HepG2 (cell line): ENCODE data around the gene UBC. TPM values are rescaled to one million over a fixed set of nuclear protein-coding genes. Genes with fewer than 3 reads are reported as not detected.
A peak's percentile ranks its signal among the peaks of the same experiment; 100 is the strongest.

Experiments used
- GATAD1 ChIP-seq: IDR thresholded peaks from 2 replicates; pipeline ENCODE4 v1.6.1; 2016; ENCODE audit warnings: missing genetic modification reagents, missing compliant biosample characterization
- MAFG ChIP-seq: sonication (generic); formaldehyde crosslinking; IDR thresholded peaks from 2 replicates; pipeline ENCODE4 v1.5.1; 2020; ENCODE audit warnings: mild to moderate bottlenecking, missing genetic modification reagents
- NFE2L2 ChIP-seq: fragments of 150-350 bp; IDR thresholded peaks from 2 replicates; pipeline ENCODE4 v1.6.1; 2014; ENCODE audit warnings: low read length
- PPARG ChIP-seq: conservative IDR thresholded peaks from 2 replicates; pipeline ENCODE4 v1.6.1; 2016; ENCODE audit warnings: missing biosample characterization, missing genetic modification reagents
- RCOR2 ChIP-seq: IDR thresholded peaks from 2 replicates; pipeline ENCODE4 v1.6.1; 2016; ENCODE audit warnings: missing biosample characterization, missing genetic modification reagents
- SAP130 ChIP-seq: IDR thresholded peaks from 2 replicates; pipeline ENCODE4 v1.6.1; 2016; ENCODE audit warnings: low read depth
- ZNF850 ChIP-seq: sonication (generic); formaldehyde crosslinking; conservative IDR thresholded peaks from 2 replicates; pipeline ENCODE4 v1.9.0; 2021; ENCODE audit warnings: mild to moderate bottlenecking, missing genetic modification reagents
- polyA plus RNA-seq, 8 experiments: library from polyadenylated mRNA; depleted of rRNA in 3 of 8; stranded (reverse) in 7 of 8; unstranded in 1 of 8; fragments of >200 nt; fragmentation: Illumina TruSeq in 4 of 8; extraction: Trizol in 4 of 8; gene quantifications; 2 replicates each; pipeline versions ENCODE4 v1.2.1 to v1.2.3, GENCODE V29; 2011 to 2016; ENCODE audit warnings: low read depth in 4 of 8, missing spikeins in 1 of 8, mixed read lengths in 1 of 8; ENCODE audit not compliant: insufficient read depth in 1 of 8
- total RNA-seq, 5 experiments: library from RNA; depleted of rRNA; stranded (reverse); fragments of >200 nt; fragmentation: Illumina TruSeq; extraction: Trizol; gene quantifications; 2 replicates each; pipeline ENCODE4 v1.2.3, GENCODE V29; 2016; ENCODE audit warnings: low read depth in 1 of 5
- TF ChIP-seq, protein P1 (sequence below): sonication (generic); IDR thresholded peaks from 2 replicates; pipeline ENCODE4 v1.6.1; 2016; ENCODE audit warnings: low read depth, borderline replicate concordance
- TF ChIP-seq, protein P2 (sequence below): IDR thresholded peaks from 2 replicates; pipeline ENCODE4 v1.6.1; 2012; ENCODE audit warnings: low read depth, low read length, improper control_type of control experiment
- TF ChIP-seq, protein P3 (sequence below): IDR thresholded peaks from 2 replicates; pipeline ENCODE4 v1.6.1; 2016; ENCODE audit warnings: low read depth

The UBC gene
- total and polyA plus RNA-seq, 2 of the 13 experiments (the other 11 are each of a cell fraction or from before 2014, with no cell fraction given) = 805 to 1,432 TPM

DNA sequence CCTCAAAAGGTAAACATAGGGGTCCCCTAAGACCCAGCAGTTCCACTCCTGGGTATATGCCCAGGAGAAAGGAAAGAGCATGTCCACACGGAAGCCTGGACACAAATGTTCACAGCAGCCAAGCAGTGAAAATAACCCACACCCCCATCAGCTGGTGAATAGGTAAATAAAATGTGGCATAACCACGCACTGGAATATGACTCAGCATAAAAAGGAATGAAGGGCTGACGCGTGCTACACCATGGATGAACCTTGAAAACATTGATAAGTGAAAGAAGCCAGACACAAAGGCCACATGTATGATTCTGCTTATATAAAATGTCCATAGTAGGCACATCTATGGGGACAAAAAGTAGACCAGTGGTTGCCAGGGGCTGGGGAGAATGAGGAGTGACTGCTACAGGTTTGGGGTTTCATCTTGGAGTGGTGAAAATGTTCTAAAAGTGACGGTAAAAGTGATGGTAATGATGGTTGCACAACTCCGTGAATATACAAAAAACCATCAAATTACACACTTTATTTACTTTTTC is 47.0 kb downstream of the UBC start (continued):
- TF ChIP-seq, protein P1, sequence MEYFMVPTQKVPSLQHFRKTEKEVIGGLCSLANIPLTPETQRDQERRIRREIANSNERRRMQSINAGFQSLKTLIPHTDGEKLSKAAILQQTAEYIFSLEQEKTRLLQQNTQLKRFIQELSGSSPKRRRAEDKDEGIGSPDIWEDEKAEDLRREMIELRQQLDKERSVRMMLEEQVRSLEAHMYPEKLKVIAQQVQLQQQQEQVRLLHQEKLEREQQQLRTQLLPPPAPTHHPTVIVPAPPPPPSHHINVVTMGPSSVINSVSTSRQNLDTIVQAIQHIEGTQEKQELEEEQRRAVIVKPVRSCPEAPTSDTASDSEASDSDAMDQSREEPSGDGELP = peak; percentile 97
- TF ChIP-seq RCOR2 (CRISPR knock-in tag) (no peak), ZNF850 (no peak), MAFG (CRISPR knock-in tag) (peak; percentile 85), GATAD1 (CRISPR knock-in tag) (no peak), PPARG (CRISPR knock-in tag) (no peak), NFE2L2 (peak; percentile 100), SAP130 (CRISPR knock-in tag) (peak; percentile 87)
- TF ChIP-seq, protein P2, sequence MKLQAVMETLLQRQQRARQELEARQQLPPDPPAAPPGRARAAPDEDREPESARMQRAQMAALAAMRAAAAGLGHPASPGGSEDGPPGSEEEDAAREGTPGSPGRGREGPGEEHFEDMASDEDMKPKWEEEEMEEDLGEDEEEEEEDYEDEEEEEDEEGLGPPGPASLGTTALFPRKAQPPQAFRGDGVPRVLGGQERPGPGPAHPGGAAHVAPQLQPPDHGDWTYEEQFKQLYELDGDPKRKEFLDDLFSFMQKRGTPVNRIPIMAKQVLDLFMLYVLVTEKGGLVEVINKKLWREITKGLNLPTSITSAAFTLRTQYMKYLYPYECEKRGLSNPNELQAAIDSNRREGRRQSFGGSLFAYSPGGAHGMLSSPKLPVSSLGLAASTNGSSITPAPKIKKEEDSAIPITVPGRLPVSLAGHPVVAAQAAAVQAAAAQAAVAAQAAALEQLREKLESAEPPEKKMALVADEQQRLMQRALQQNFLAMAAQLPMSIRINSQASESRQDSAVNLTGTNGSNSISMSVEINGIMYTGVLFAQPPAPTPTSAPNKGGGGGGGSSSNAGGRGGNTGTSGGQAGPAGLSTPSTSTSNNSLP = peak; percentile 56; the same call in 1 of the 2 replicates
- TF ChIP-seq, protein P3, sequence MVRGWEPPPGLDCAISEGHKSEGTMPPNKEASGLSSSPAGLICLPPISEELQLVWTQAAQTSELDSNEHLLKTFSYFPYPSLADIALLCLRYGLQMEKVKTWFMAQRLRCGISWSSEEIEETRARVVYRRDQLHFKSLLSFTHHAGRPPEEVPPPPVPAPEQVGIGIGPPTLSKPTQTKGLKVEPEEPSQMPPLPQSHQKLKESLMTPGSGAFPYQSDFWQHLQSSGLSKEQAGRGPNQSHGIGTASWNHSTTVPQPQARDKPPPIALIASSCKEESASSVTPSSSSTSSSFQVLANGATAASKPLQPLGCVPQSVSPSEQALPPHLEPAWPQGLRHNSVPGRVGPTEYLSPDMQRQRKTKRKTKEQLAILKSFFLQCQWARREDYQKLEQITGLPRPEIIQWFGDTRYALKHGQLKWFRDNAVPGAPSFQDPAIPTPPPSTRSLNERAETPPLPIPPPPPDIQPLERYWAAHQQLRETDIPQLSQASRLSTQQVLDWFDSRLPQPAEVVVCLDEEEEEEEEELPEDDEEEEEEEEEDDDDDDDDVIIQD = 0 out of 2 replicates have a peak, but pooled peaks have one; percentile 41
